GM21390 (cell line): ENCODE results near the gene PPP2R3B.
"Not testable (repeated sequence)": the region's sequence is repeated elsewhere in the genome, so short reads cannot be mapped to it uniquely, and the experiment has no call there.

Experiments used
- ATAC-seq: cut with Tn5 transposase; IDR thresholded peaks from one replicate; pipeline ENCODE4 v1.9.1; 2021; ENCODE audit not compliant: unreplicated experiment

The PPP2R3B gene

GRCh38 chrX:404656-405055 lies 17.9 kb upstream of the PPP2R3B start:
- no peak for ATAC-seq

GRCh38 chrX:402857-403256 lies 16.1 kb upstream of the PPP2R3B start:
- no peak for ATAC-seq

GRCh38 chrX:400258-400657 lies 13.6 kb upstream of the PPP2R3B start:
- no peak for ATAC-seq

- no peak for ATAC-seq
Measured at GRCh38 chrX:397575-397974, 10.9 kb upstream of the PPP2R3B start.

GRCh38 chrX:394830-395229 lies 8.1 kb upstream of the PPP2R3B start:
- ATAC-seq, result no peak

GRCh38 chrX:392575-392846 lies 5.8 kb upstream of the PPP2R3B start:
- ATAC-seq, result no peak

- ATAC-seq, result no peak
Measured at GRCh38 chrX:391717-392574, 5.2 kb upstream of the PPP2R3B start.

GRCh38 chrX:390459-390858 lies 3.8 kb upstream of the PPP2R3B start:
- no peak for ATAC-seq

GRCh38 chrX:389021-389441 lies 2.3 kb upstream of the PPP2R3B start:
- ATAC-seq, result no peak

GRCh38 chrX:387729-388128 lies 1.0 kb upstream of the PPP2R3B start:
- ATAC-seq, result no peak

- ATAC-seq, result peak; percentile 29
Measured at GRCh38 chrX:386239-386767, 404 bp downstream of the PPP2R3B start.

GRCh38 chrX:385736-386135 lies 971 bp downstream of the PPP2R3B start:
- ATAC-seq, result not testable (repeated sequence)

- ATAC-seq, result no peak
Measured at GRCh38 chrX:384861-385260, 1.8 kb downstream of the PPP2R3B start.

GRCh38 chrX:378443-378842 lies 8.3 kb downstream of the PPP2R3B start:
- ATAC-seq, result no peak

- ATAC-seq, result not testable (repeated sequence)
Measured at GRCh38 chrX:376206-376605, 10.5 kb downstream of the PPP2R3B start.

GRCh38 chrX:375181-376036 lies 11.3 kb downstream of the PPP2R3B start:
- ATAC-seq, result no peak

GRCh38 chrX:374596-374995 lies 12.1 kb downstream of the PPP2R3B start:
- ATAC-seq, result no peak

- ATAC-seq, result peak; percentile 51
Measured at GRCh38 chrX:373641-374471, 12.9 kb downstream of the PPP2R3B start.

- no peak for ATAC-seq
Measured at GRCh38 chrX:372856-373640, 13.7 kb downstream of the PPP2R3B start.

- no peak for ATAC-seq
Measured at GRCh38 chrX:371907-372306, 14.8 kb downstream of the PPP2R3B start.
